IMR-90 (cell line): ENCODE data around the gene NXPH2. TPM values are rescaled to one million over a fixed set of nuclear protein-coding genes. Genes with fewer than 3 reads are reported as not detected.

Experiments
- ATAC-seq: fragments of 200-7000 bp; cut with Tn5 transposase; 2 replicates; pipeline ENCODE4 v1.9.1; 2020; ENCODE audit warnings: low read depth, mild to moderate bottlenecking, moderate library complexity
- BruUV-seq: library from RNA; stranded (reverse); fragments of 400-500 nt; replicated peaks from 2 replicates; lab custom pipeline; 2021; lab: Mats Ljungman, UMichigan
- CTCF ChIA-PET: fragments of 300-600 bp; formaldehyde crosslinking; extraction: SDS; loops from one replicate; lab custom pipeline; 2021; ENCODE audit warnings: antibody characterized with exemption; lab: Yijun Ruan, JAX
- POLR2A ChIA-PET: fragments of 300-600 bp; sonication (Branson Sonifier 250); formaldehyde crosslinking; loops from one replicate; lab custom pipeline; 2022; ENCODE audit warnings: antibody characterized with exemption; ENCODE audit not compliant: unreplicated experiment; lab: Charles Lee
- DNase-seq: peaks from one replicate; pipeline ENCODE4 v3.0.0; 2013
- H2AFZ ChIP-seq: replicated peaks from 2 replicates; pipeline ENCODE3; 2013; ENCODE audit warnings: low read length, mild to moderate bottlenecking; ENCODE audit not compliant: poor library complexity
- H2AK5ac ChIP-seq: 2 replicates; pipeline ENCODE4 v1.6.1; 2013; ENCODE audit warnings: low read depth, low read length, inconsistent platforms
- H2AK9ac ChIP-seq: replicated peaks from 2 replicates; pipeline ENCODE3; 2013; ENCODE audit warnings: mild to moderate bottlenecking, low read depth, low read length, moderate library complexity; ENCODE audit not compliant: poor library complexity
- H2BK120ac ChIP-seq: 2 replicates; pipeline ENCODE4 v1.6.1; 2013; ENCODE audit warnings: low read depth, low read length, inconsistent platforms
- H2BK15ac ChIP-seq: 3 replicates; pipeline ENCODE4 v1.6.1; 2013; ENCODE audit warnings: low read depth, low read length, inconsistent platforms
- H2BK20ac ChIP-seq: 2 replicates; pipeline ENCODE4 v1.6.1; 2013; ENCODE audit warnings: low read depth, mild to moderate bottlenecking, inconsistent platforms, low read length, moderate library complexity
- H2BK5ac ChIP-seq: 2 replicates; pipeline ENCODE4 v1.6.1; 2013; ENCODE audit warnings: mild to moderate bottlenecking, low read depth, low read length, inconsistent platforms; ENCODE audit not compliant: poor library complexity, severe bottlenecking
- H3K14ac ChIP-seq: replicated peaks from 2 replicates; pipeline ENCODE4 v1.6.1; 2013; ENCODE audit warnings: low read depth, low read length, inconsistent platforms
- H3K18ac ChIP-seq: 2 replicates; pipeline ENCODE4 v1.6.1; 2013; ENCODE audit warnings: low read depth, low read length, control low read depth
- H3K23ac ChIP-seq: 2 replicates; pipeline ENCODE4 v1.6.1; 2013; ENCODE audit warnings: low read depth, low read length, inconsistent platforms
- H3K27ac ChIP-seq: 2 replicates; pipeline ENCODE4 v1.5.1; 2013; ENCODE audit warnings: mild to moderate bottlenecking, control low read depth, low read length; ENCODE audit not compliant: insufficient read depth
- H3K27me3 ChIP-seq: 2 replicates; pipeline ENCODE4 v1.6.1; 2013; ENCODE audit warnings: low read length; ENCODE audit not compliant: control insufficient read depth, insufficient read depth
- H3K36me3 ChIP-seq: 2 replicates; pipeline ENCODE4 v1.6.1; 2013; ENCODE audit warnings: low read length, mixed read lengths; ENCODE audit not compliant: control insufficient read depth, insufficient read depth
- H3K4ac ChIP-seq: 2 replicates; pipeline ENCODE4 v1.6.1; 2013; ENCODE audit warnings: low read depth, low read length, inconsistent platforms
- H3K4me1 ChIP-seq: 2 replicates; pipeline ENCODE4 v1.6.1; 2013; ENCODE audit warnings: low read length, mixed read lengths; ENCODE audit not compliant: control insufficient read depth, insufficient read depth
- H3K4me2 ChIP-seq: 2 replicates; pipeline ENCODE4 v1.6.1; 2013; ENCODE audit warnings: low read depth, mild to moderate bottlenecking, control low read depth, low read length, moderate library complexity
- H3K4me3 ChIP-seq: 2 replicates; pipeline ENCODE4 v1.5.1; 2013; ENCODE audit warnings: low read depth, mild to moderate bottlenecking, control low read depth, low read length, moderate library complexity; ENCODE audit not compliant: insufficient read depth
- H3K56ac ChIP-seq: 2 replicates; pipeline ENCODE4 v1.6.1; 2013; ENCODE audit warnings: low read length, inconsistent platforms; ENCODE audit not compliant: insufficient read depth; ENCODE audit errors: extremely low read depth
- H3K79me1 ChIP-seq, 2 experiments: 2 replicates each; pipeline ENCODE4 v1.6.1; 2013; ENCODE audit warnings: low read length in 2 of 2, inconsistent platforms in 1 of 2, low read depth in 1 of 2
- H3K9ac ChIP-seq: 2 replicates; pipeline ENCODE4 v1.6.1; 2013; ENCODE audit warnings: low read depth, low read length, control low read depth
- H3K9me1 ChIP-seq: 2 replicates; pipeline ENCODE4 v1.6.1; 2013; ENCODE audit warnings: low read length, inconsistent platforms; ENCODE audit not compliant: insufficient read depth
- H3K9me3 ChIP-seq: 2 replicates; pipeline ENCODE4 v1.6.1; 2013; ENCODE audit warnings: low read length; ENCODE audit not compliant: control insufficient read depth, insufficient read depth
- H4K20me1 ChIP-seq: 2 replicates; pipeline ENCODE4 v1.6.1; 2013; ENCODE audit warnings: low read length, inconsistent platforms; ENCODE audit not compliant: insufficient read depth
- H4K5ac ChIP-seq: 2 replicates; pipeline ENCODE4 v1.6.1; 2013; ENCODE audit warnings: mild to moderate bottlenecking, low read depth, low read length, control low read depth
- H4K8ac ChIP-seq, 2 experiments: 2 replicates each; pipeline ENCODE4 v1.6.1; 2013; ENCODE audit warnings: low read depth in 2 of 2, low read length in 2 of 2, control low read depth in 1 of 2, inconsistent platforms in 1 of 2
- H4K91ac ChIP-seq: 2 replicates; pipeline ENCODE4 v1.6.1; 2013; ENCODE audit warnings: low read depth, low read length, inconsistent platforms; ENCODE audit not compliant: insufficient read depth
- CEBPB ChIP-seq: IDR thresholded peaks from 2 replicates; pipeline ENCODE4 v1.6.1; 2012; ENCODE audit warnings: low read depth, low read length, improper control_type of control experiment
- CHD1 ChIP-seq: IDR thresholded peaks from 2 replicates; pipeline ENCODE4 v1.6.1; 2012; ENCODE audit warnings: low read depth, low read length, improper control_type of control experiment
- CTCF ChIP-seq: conservative IDR thresholded peaks from 2 replicates; pipeline ENCODE4 v1.5.1; 2012; ENCODE audit warnings: mild to moderate bottlenecking, low read depth, low read length, improper control_type of control experiment
- FOS ChIP-seq: fragments of 150-350 bp; IDR thresholded peaks from 2 replicates; pipeline ENCODE4 v1.6.1; 2016; ENCODE audit warnings: low read depth, low read length
- MAFK ChIP-seq: IDR thresholded peaks from 2 replicates; pipeline ENCODE4 v1.6.1; 2012; ENCODE audit warnings: low read depth, low read length, improper control_type of control experiment
- MAZ ChIP-seq: IDR thresholded peaks from 2 replicates; pipeline ENCODE4 v1.6.1; 2012; ENCODE audit warnings: low read depth, mild to moderate bottlenecking, low read length, improper control_type of control experiment, moderate library complexity, borderline replicate concordance
- MXI1 ChIP-seq: IDR thresholded peaks from 2 replicates; pipeline ENCODE4 v1.6.1; 2012; ENCODE audit warnings: low read depth, mild to moderate bottlenecking, low read length, moderate library complexity, borderline replicate concordance
- NFE2L2 ChIP-seq: fragments of 150-350 bp; IDR thresholded peaks from 2 replicates; pipeline ENCODE4 v1.6.1; 2016; ENCODE audit warnings: low read depth, mild to moderate bottlenecking, low read length
- RAD21 ChIP-seq: IDR thresholded peaks from 2 replicates; pipeline ENCODE4 v1.6.1; 2012; ENCODE audit warnings: low read length, improper control_type of control experiment
- RCOR1 ChIP-seq: IDR thresholded peaks from 2 replicates; pipeline ENCODE4 v1.6.1; 2012; ENCODE audit warnings: mild to moderate bottlenecking, low read length, improper control_type of control experiment; ENCODE audit not compliant: insufficient replicate concordance
- USF2 ChIP-seq: fragments of 150-350 bp; IDR thresholded peaks from 2 replicates; pipeline ENCODE4 v1.6.1; 2017; ENCODE audit warnings: mild to moderate bottlenecking, antibody characterized with exemption, low read length, low read depth
- dilution Hi-C: fragments of 300-500 bp; cut with HindIII; formaldehyde crosslinking; loops from one replicate; pipeline ENCODE4 v1.14.3; 2018; ENCODE audit warnings: low sequenced_read_pairs; ENCODE audit not compliant: unreplicated experiment
- in situ Hi-C: fragments of 300-500 bp; cut with MboI; formaldehyde crosslinking; loops from 3 replicates; pipeline ENCODE4 v1.14.3; 2019; ENCODE audit warnings: low sequenced_read_pairs, inconsistent platforms, mixed read lengths
- intact Hi-C: fragments of 100-400 bp; cut with micrococcal nuclease; formaldehyde crosslinking; loops from 2 replicates; pipeline ENCODE4 v1.10.0; 2022
- polyA plus RNA-seq, 3 experiments: library from polyadenylated mRNA; depleted of rRNA; stranded (reverse); fragments of >200 nt; gene quantifications; 2 replicates each; pipeline ENCODE4 v1.2.3, GENCODE V29; 2012; ENCODE audit warnings: low replicate concordance in 1 of 3
- total RNA-seq: library from RNA; depleted of rRNA; stranded (reverse); fragments of >200 nt; gene quantifications from 2 replicates; pipeline ENCODE4 v1.2.3, GENCODE V29; 2012
- TF ChIP-seq, protein P1 (sequence below): fragments of 150-350 bp; IDR thresholded peaks from 2 replicates; pipeline ENCODE4 v1.6.1; 2016; ENCODE audit warnings: low read depth, mild to moderate bottlenecking, low read length, moderate library complexity, borderline replicate concordance

The NXPH2 gene
- total and polyA plus RNA-seq, 2 of the 4 experiments (the other 2 are of a cell fraction): not detected

GRCh38 chr2:138726681-138727080, 53.5 kb downstream of the NXPH2 start:
- Histone ChIP-seq H3K27ac (no peak overlapping the region), H3K79me1 (no peaks in the 10 kb centered on the region), H2BK5ac (no peak overlapping the region), H2BK20ac (no peak overlapping the region), H2BK120ac (no peak overlapping the region), H2AK9ac (no peak overlapping the region), H4K20me1 (no peaks in the 10 kb centered on the region), H3K9me1 (no peaks in the 10 kb centered on the region), H3K27me3 (no peaks in the 10 kb centered on the region; the same call in 1 of the 2 replicates), H3K9me3 (no peaks in the 10 kb centered on the region), H3K36me3 (no peaks in the 10 kb centered on the region), H3K4me1 (no peaks in the 10 kb centered on the region), H2AK5ac (no peak overlapping the region), H3K4me2 (no peak overlapping the region), H3K14ac (no peak overlapping the region), H3K23ac (no peak overlapping the region), H4K8ac (no peak overlapping the region), H3K4ac (no peak overlapping the region), H3K9ac (no peak overlapping the region), H4K5ac (no peak overlapping the region), H4K91ac (no peak overlapping the region), H3K18ac (no peak overlapping the region), H2AFZ (no peak overlapping the region), H3K4me3 (no peak overlapping the region), H3K56ac (no peak overlapping the region), H2BK15ac (no peak overlapping the region)
- dilution Hi-C loops: no loop called here
- BruUV-seq: no TSS peak
- ATAC-seq: no peak
- in situ Hi-C loops: no loop called here
- ChIA-PET POLR2A (no interaction called here), CTCF (no interaction called here)
- TF ChIP-seq MXI1 (no peak), FOS (no peak), MAFK (no peak), MAZ (no peak), CHD1 (no peak), RCOR1 (no peak), NFE2L2 (no peak), CTCF (no peak), CEBPB (no peak), USF2 (no peak), RAD21 (no peak)
- TF ChIP-seq, protein P1, sequence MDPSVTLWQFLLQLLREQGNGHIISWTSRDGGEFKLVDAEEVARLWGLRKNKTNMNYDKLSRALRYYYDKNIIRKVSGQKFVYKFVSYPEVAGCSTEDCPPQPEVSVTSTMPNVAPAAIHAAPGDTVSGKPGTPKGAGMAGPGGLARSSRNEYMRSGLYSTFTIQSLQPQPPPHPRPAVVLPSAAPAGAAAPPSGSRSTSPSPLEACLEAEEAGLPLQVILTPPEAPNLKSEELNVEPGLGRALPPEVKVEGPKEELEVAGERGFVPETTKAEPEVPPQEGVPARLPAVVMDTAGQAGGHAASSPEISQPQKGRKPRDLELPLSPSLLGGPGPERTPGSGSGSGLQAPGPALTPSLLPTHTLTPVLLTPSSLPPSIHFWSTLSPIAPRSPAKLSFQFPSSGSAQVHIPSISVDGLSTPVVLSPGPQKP: no peak
- DNase-seq: no peak
- intact Hi-C loops: no loop called here
